ENCODE data around the gene IRS2. TPM values are rescaled to one million over a fixed set of nuclear protein-coding genes. Genes with fewer than 3 reads are reported as not detected.

Gene IRS2
- total and polyA plus RNA-seq, 2 experiments from 2014 or later = 3.0 to 12.6 TPM

DNA sequence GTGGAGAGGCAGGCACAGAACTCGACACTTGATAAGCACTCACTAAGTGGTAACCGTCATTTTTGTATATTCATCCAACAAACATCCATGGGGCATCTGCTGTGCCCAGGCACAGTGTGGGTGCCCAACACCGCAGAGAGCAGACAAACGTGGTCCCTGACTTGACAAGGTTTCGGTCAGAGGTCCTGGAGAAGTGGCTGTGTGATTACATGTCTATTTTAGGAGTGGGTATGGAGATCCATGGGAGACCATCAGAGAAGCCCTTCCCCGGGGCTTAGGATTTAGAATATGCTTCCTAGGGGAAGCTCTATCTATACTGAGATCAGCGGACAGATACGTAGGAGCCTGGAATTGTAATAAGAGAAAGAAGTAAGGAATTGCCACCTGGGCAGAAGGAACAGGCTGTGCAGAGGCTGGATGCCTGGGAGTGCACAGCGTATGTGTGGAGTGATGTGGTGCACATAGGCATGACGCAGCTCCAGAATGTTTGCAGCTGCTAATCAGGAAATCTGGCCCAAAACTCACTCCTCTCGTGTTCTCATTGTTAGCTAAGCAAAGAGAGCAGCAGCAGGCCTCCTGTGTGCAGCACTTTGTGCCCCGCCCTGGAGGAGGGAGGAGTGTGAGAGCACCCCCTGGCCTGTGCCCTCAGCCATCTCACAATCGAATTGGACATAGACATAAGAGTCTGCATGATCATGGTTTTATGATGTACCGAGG, 23.0 kb upstream of the IRS2 start:
- no peak for DNase-seq (ENCODE audit: low read depth in 1 of 2, low spot score in 1 of 2)
- TF ChIP-seq, protein P1, sequence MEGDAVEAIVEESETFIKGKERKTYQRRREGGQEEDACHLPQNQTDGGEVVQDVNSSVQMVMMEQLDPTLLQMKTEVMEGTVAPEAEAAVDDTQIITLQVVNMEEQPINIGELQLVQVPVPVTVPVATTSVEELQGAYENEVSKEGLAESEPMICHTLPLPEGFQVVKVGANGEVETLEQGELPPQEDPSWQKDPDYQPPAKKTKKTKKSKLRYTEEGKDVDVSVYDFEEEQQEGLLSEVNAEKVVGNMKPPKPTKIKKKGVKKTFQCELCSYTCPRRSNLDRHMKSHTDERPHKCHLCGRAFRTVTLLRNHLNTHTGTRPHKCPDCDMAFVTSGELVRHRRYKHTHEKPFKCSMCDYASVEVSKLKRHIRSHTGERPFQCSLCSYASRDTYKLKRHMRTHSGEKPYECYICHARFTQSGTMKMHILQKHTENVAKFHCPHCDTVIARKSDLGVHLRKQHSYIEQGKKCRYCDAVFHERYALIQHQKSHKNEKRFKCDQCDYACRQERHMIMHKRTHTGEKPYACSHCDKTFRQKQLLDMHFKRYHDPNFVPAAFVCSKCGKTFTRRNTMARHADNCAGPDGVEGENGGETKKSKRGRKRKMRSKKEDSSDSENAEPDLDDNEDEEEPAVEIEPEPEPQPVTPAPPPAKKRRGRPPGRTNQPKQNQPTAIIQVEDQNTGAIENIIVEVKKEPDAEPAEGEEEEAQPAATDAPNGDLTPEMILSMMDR (IDR thresholded peaks at IDR 0.05; ENCODE audit: low read depth, low read length) = no peak
- Histone ChIP-seq H3K27me3 (no peaks in the 10 kb centered on the region), H3K36me3 (no peaks in the 10 kb centered on the region), H3K9me3 (ENCODE audit: low read depth) (no peaks in the 10 kb centered on the region), H3K4me3 (no peak overlapping the region), H3K27ac (no peak overlapping the region), H3K4me1 (ENCODE audit: low read depth) (no peaks in the 10 kb centered on the region)

DNA sequence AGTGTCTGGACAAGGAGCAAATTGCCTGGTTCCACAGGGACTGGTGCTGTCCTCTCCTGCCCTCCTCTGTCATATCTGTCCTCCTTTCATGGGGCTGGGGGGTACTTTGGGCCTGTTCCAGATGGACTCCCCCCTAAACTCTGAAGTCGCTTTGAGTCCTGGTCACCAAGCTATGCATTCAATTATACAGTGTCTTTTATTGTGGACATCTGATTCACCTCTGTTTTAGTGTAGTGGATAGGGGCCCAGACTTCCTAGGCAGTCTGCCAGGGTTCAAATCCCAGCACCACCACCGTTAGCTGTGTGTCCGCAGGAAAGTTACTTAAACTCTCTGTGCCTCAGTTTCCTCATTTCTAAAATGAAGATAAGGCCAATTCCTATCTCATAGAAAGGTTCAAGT, 21.0 kb upstream of the IRS2 start:
- Histone ChIP-seq H3K4me1 (ENCODE audit: low read depth) (no peaks in the 10 kb centered on the region), H3K27me3 (no peaks in the 10 kb centered on the region), H3K27ac (no peak overlapping the region), H3K36me3 (no peaks in the 10 kb centered on the region), H3K4me3 (no peak overlapping the region), H3K9me3 (ENCODE audit: low read depth) (no peaks in the 10 kb centered on the region)
- no peak for DNase-seq (ENCODE audit: low read depth in 1 of 2, low spot score in 1 of 2)
- TF ChIP-seq, protein P1 (IDR thresholded peaks at IDR 0.05; ENCODE audit: low read depth, low read length) = no peak

DNA sequence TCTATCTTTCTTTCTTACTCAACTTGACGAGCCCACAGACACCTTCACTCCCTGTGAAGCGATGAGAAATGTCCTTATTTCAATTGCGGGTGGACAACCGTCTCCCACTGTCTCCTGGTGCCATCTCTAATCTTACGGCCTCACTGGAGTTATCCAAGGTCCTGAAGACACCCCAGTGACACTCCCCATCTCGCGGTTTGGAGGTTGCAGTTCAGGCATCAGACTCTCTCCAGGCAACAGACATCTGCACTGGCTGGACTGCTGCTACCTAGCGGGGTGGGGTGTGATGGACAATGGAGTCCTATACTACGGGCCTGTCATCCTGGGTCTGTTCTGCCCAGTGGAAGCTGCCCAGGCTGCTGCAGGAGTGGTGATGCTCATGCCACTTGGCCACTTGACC, 18.3 kb upstream of the IRS2 start:
- H3K36me3 ChIP-seq = no peaks in the 10 kb centered on the region
- no peak for DNase-seq (ENCODE audit: low read depth in 1 of 2, low spot score in 1 of 2)
- TF ChIP-seq, protein P1 (IDR thresholded peaks at IDR 0.05; ENCODE audit: low read depth, low read length) = no peak
- no peaks in the 10 kb centered on the region for H3K4me1 ChIP-seq (ENCODE audit: low read depth)
- H3K4me3 ChIP-seq = no peak overlapping the region
- H3K27me3 ChIP-seq = no peaks in the 10 kb centered on the region
- no peaks in the 10 kb centered on the region for H3K9me3 ChIP-seq (ENCODE audit: low read depth)
- no peak overlapping the region for H3K27ac ChIP-seq

DNA sequence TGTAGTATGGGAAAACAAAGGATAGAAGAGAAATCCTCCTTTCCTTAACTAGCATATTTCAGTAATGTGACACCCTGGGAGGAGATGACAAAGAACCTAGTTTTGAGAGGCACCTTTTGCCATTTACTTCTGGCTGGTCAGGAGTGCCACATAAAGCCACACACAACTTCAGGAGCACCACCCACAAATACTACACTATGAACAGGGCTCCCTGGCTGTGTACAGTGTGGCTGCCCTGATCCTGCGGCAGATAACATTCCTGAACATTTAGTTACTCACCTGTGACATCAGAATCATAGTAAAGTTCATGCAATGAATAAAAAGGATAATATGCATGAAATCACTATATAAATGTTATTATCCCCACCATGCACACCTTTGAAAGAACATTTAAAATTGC, 17.4 kb upstream of the IRS2 start:
- Histone ChIP-seq H3K9me3 (ENCODE audit: low read depth) (no peaks in the 10 kb centered on the region), H3K4me3 (no peak overlapping the region), H3K36me3 (no peaks in the 10 kb centered on the region), H3K4me1 (ENCODE audit: low read depth) (no peaks in the 10 kb centered on the region), H3K27ac (no peak overlapping the region), H3K27me3 (no peaks in the 10 kb centered on the region)
- no peak for DNase-seq (ENCODE audit: low read depth in 1 of 2, low spot score in 1 of 2)
- TF ChIP-seq, protein P1 (IDR thresholded peaks at IDR 0.05; ENCODE audit: low read depth, low read length) = no peak

DNA sequence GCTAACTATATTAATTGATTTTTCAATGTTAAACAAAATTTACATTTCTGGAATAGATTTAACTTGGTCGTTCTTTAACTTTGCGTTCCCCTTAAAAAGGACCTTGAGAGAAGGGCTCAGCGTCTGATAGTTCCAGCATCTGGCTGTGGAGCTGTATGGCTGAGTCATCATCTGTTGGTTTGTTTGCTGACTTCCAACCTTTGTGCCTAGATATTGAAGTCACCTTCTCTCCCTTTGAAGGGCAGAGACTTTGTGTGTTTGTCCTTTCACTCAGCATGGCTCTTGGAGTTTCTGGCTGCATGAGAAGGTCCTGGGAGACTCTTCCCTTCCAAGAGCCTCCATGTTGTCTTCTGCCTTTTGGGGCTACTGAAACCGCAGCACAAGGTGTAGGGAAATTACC, 16.6 kb upstream of the IRS2 start:
- Histone ChIP-seq H3K4me1 (ENCODE audit: low read depth) (no peaks in the 10 kb centered on the region), H3K36me3 (no peaks in the 10 kb centered on the region), H3K9me3 (ENCODE audit: low read depth) (no peaks in the 10 kb centered on the region), H3K27ac (no peak overlapping the region), H3K4me3 (no peak overlapping the region), H3K27me3 (no peaks in the 10 kb centered on the region)
- no peak for DNase-seq (ENCODE audit: low read depth in 1 of 2, low spot score in 1 of 2)
- TF ChIP-seq, protein P1 (IDR thresholded peaks at IDR 0.05; ENCODE audit: low read depth, low read length) = no peak

Data from cardiac muscle cell (in vitro differentiated cells and primary cell).